Kidney (tissue), 14 donors: ENCODE results near the gene RPP25. TPM values are rescaled to one million over a fixed set of nuclear protein-coding genes. Genes with fewer than 3 reads are reported as not detected.

Experiments used
- DNase-seq, 5 donors: peaks; one replicate each; pipeline ENCODE4 v3.0.0-alpha.2; 2013 to 2020
- FAIRE-seq: peaks from 2 replicates; lab custom pipeline; 2012; peaks lifted over from hg19 to GRCh38; lab: Jason Lieb, UNC
- H3K27ac ChIP-seq, 2 donors: one replicate each; pipeline ENCODE4 v1.7.0; 2013; ENCODE audit warnings: low read depth in 2 of 2, low read length in 2 of 2, inconsistent platforms in 1 of 2
- H3K27me3 ChIP-seq: one replicate; pipeline ENCODE4 v1.7.1; 2013; ENCODE audit warnings: low read length, inconsistent platforms; ENCODE audit not compliant: control insufficient read depth, insufficient read depth
- H3K36me3 ChIP-seq, 3 donors: one replicate each; pipeline versions ENCODE4 v1.7.0 to v1.7.1; 2013; ENCODE audit warnings: low read length in 3 of 3, control low read depth in 1 of 3, inconsistent platforms in 1 of 3; ENCODE audit not compliant: insufficient read depth in 3 of 3, control insufficient read depth in 2 of 3
- H3K4me1 ChIP-seq, 3 donors: one replicate each; pipeline versions ENCODE4 v1.7.0 to v1.7.1; 2013; ENCODE audit warnings: low read length in 3 of 3, inconsistent platforms in 1 of 3, low read depth in 1 of 3; ENCODE audit not compliant: control insufficient read depth in 2 of 3, insufficient read depth in 2 of 3
- H3K4me3 ChIP-seq, 3 donors: one replicate each; pipeline versions ENCODE4 v1.7.0 to v1.8.1; 2013; ENCODE audit warnings: low read length in 3 of 3, control low read depth in 1 of 3, inconsistent platforms in 1 of 3
- H3K9ac ChIP-seq, 3 donors: one replicate each; pipeline versions ENCODE4 v1.7.0 to v1.7.1; 2013; ENCODE audit warnings: low read length in 3 of 3, control low read depth in 1 of 3, inconsistent platforms in 1 of 3
- H3K9me3 ChIP-seq, 3 donors: one replicate each; pipeline versions ENCODE4 v1.7.0 to v1.7.1; 2013; ENCODE audit warnings: low read length in 3 of 3, control low read depth in 1 of 3, inconsistent platforms in 1 of 3; ENCODE audit not compliant: control insufficient read depth in 2 of 3, insufficient read depth in 1 of 3
- intact Hi-C: fragments of 100-400 bp; cut with DNase I; formaldehyde crosslinking; loops from one replicate; pipeline ENCODE4 v1.11.1; 2022
- polyA plus RNA-seq: library from polyadenylated mRNA; stranded (reverse); fragments of 350-450 nt; fragmentation: Illumina TruSeq; extraction: RNeasy Lipid Tissue Mini Kit (QIAGEN cat#74804); gene quantifications from one replicate; pipeline ENCODE4 v1.2.3, GENCODE V29; 2014; ENCODE audit warnings: low read depth, low replicate concordance; ENCODE audit not compliant: insufficient read depth
- total RNA-seq: library from RNA; stranded (reverse); fragmentation: NEBNext Ultra II Directional; extraction: Animal tissue kit (Norgen Biotek cat#: 25700); gene quantifications from one replicate; pipeline ENCODE4 v1.2.1, GENCODE V29; 2021
- TF ChIP-seq, protein P1 (sequence below): IDR thresholded peaks from 3 replicates; pipeline ENCODE4 v1.5.1; 2012; ENCODE audit warnings: mild to moderate bottlenecking, moderate library complexity, borderline replicate concordance; ENCODE audit not compliant: insufficient read depth; ENCODE audit errors: extremely low read depth
- donor health status: control.
- donor health status: control.
- donor health status: control.
- donor health status: control.
- donor health status: control.
- donor health status: DM: yes; HTN: yes; CAD: no.
- donor health status: Normal renal cell carcinoma (clear cell type).

Gene RPP25
- total and polyA plus RNA-seq, 2 donors from 2014 or later, result 7.2 to 7.3 TPM

DNA sequence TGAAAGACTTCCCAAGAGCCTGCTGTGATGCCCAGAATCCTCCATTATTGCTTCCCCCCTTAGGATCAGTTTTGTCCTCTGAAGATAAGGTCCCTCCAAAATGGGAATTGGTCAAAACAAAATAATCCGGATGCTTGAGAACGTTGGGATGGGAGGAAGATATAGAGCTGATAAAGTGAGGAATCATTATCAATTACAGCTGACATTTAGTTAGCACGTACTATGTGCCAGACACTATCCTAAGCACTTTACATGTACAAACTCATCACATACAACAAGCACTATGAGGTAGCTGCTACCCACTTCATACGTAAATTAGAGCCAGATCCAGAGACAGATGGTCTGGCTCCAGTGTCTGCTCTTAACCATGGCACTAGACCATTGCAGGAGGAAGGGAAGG is 6.6 kb upstream of the RPP25 start:
- H3K9ac ChIP-seq, result no peak overlapping the region
- no peak overlapping the region for H3K27ac ChIP-seq
- no peaks in the 10 kb centered on the region for H3K9me3 ChIP-seq
- no peak for FAIRE-seq
- intact Hi-C loops, result no loop called here
- peaks cover 0 to 5% (median 3%) of the 10 kb centered on the region in 3 donors for H3K4me1 ChIP-seq
- peaks cover 2% of the 10 kb centered on the region for H3K27me3 ChIP-seq
- TF ChIP-seq, protein P1, sequence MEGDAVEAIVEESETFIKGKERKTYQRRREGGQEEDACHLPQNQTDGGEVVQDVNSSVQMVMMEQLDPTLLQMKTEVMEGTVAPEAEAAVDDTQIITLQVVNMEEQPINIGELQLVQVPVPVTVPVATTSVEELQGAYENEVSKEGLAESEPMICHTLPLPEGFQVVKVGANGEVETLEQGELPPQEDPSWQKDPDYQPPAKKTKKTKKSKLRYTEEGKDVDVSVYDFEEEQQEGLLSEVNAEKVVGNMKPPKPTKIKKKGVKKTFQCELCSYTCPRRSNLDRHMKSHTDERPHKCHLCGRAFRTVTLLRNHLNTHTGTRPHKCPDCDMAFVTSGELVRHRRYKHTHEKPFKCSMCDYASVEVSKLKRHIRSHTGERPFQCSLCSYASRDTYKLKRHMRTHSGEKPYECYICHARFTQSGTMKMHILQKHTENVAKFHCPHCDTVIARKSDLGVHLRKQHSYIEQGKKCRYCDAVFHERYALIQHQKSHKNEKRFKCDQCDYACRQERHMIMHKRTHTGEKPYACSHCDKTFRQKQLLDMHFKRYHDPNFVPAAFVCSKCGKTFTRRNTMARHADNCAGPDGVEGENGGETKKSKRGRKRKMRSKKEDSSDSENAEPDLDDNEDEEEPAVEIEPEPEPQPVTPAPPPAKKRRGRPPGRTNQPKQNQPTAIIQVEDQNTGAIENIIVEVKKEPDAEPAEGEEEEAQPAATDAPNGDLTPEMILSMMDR, result no peak
- H3K36me3 ChIP-seq, result no peaks in the 10 kb centered on the region
- H3K4me3 ChIP-seq, result no peak overlapping the region
- DNase-seq, result no peak

- Histone ChIP-seq H3K27ac (no peak overlapping the region), H3K4me1 (peaks cover 0 to 5% (median 3%) of the 10 kb centered on the region in 3 donors), H3K9me3 (no peaks in the 10 kb centered on the region), H3K36me3 (no peaks in the 10 kb centered on the region), H3K27me3 (peaks cover 3% of the 10 kb centered on the region), H3K9ac (no peak overlapping the region), H3K4me3 (no peak overlapping the region)
- no peak for FAIRE-seq
- intact Hi-C loops, result no loop called here
- TF ChIP-seq, protein P1, result no peak
- no peak for DNase-seq
Measured at GRCh38 chr15:74962671-74963070, 6.1 kb upstream of the RPP25 start.

- H3K27ac ChIP-seq, result no peak overlapping the region
- FAIRE-seq (no peak), DNase-seq (no peak)
- H3K4me3 ChIP-seq, result no peak overlapping the region
- H3K4me1 ChIP-seq, result peaks cover 0 to 9% (median 3%) of the 10 kb centered on the region in 3 donors
- H3K27me3 ChIP-seq, result peaks cover 5% of the 10 kb centered on the region
- no peak overlapping the region for H3K9ac ChIP-seq
- H3K9me3 ChIP-seq, result no peaks in the 10 kb centered on the region
- H3K36me3 ChIP-seq, result no peaks in the 10 kb centered on the region
- intact Hi-C loops, result no loop called here
- TF ChIP-seq, protein P1, result no peak
Measured at GRCh38 chr15:74962219-74962618, 5.6 kb upstream of the RPP25 start.

DNA sequence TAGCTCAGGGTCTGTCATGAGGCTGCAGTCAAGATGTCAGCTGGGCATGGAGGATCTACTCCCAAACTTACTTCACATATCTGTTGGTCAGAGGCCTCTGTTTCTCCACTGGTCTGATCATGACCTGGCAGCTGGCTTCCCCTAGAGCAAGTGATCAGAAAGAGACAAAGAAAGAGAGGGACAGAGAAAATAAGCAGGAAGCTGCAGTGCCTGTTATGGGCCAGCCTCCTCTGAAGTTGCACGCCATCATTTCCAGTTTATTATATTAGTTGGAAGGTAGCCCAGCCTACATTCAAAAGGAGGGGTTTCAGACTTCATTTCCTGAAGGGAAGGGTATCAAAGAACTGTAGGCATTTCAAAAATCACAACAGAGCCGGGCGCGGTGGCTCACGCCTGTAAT is 5.0 kb upstream of the RPP25 start:
- H3K27ac ChIP-seq, result no peak overlapping the region
- no peaks in the 10 kb centered on the region for H3K9me3 ChIP-seq
- FAIRE-seq (no peak), DNase-seq (peak in 1 of 5 donors; percentile 41)
- TF ChIP-seq, protein P1, result no peak
- H3K36me3 ChIP-seq, result no peaks in the 10 kb centered on the region
- intact Hi-C loops, result no loop called here
- H3K4me3 ChIP-seq, result no peak overlapping the region
- peaks cover 0 to 11% (median 3%) of the 10 kb centered on the region in 3 donors for H3K4me1 ChIP-seq
- no peak overlapping the region for H3K9ac ChIP-seq
- H3K27me3 ChIP-seq, result peaks cover 5% of the 10 kb centered on the region
